HUDEP-2 (cell line): ENCODE results near the gene PDCD4.

ENCODE experiments used
- DNase-seq, 76 experiments: peaks; one replicate each; lab custom pipeline; 2025; ENCODE audit not compliant: unreplicated experiment in 76 of 76; lab: John Stamatoyannopoulos, UW

The PDCD4 gene

DNA sequence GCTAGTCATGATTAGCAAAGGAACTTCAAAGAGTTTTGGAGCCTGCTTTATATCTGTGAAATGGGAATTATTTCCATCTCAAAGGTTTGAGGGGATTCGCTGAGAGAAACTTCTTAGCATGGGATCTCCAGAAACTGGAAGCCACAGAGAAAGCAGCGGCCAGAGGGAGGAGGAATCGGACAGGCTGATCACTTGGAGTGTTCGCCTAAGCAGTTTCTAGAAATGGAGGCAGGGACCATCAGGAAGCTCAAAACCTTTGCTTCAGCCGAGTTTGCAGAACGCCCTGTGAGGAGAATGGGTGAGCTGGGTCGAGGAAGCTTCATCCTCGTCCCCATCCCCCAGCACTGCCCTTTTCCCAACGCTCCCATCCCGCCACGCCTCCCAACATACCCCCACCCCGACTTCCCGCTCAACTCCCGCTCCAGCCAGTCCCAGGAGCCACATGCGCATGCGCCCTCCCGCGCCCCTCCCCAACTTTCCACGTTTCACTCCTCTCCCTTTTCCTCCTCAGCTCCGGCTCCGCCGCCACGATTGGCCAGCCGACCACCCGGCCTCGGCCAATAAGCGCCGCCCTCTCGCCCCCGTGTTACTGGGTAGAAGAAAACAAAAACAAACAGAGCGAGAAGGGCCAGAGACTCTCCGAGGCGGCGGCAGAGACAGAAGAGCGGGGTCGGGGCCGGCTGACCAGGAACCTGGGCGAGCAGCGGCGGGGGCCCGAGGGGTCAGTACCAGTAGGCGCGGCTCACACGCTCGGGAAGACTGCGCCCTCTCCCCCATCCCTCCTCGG, at the start of gene PDCD4:
Gene PDCD4, plus strand, starts transcription at position 631 of the 787 bp plus-strand sequence. CDS start 4,100 bp downstream, outside the sequence.
- DNase-seq, result peak in 75 of 76 experiments; percentile 14 to 98 (median 95)

DNA sequence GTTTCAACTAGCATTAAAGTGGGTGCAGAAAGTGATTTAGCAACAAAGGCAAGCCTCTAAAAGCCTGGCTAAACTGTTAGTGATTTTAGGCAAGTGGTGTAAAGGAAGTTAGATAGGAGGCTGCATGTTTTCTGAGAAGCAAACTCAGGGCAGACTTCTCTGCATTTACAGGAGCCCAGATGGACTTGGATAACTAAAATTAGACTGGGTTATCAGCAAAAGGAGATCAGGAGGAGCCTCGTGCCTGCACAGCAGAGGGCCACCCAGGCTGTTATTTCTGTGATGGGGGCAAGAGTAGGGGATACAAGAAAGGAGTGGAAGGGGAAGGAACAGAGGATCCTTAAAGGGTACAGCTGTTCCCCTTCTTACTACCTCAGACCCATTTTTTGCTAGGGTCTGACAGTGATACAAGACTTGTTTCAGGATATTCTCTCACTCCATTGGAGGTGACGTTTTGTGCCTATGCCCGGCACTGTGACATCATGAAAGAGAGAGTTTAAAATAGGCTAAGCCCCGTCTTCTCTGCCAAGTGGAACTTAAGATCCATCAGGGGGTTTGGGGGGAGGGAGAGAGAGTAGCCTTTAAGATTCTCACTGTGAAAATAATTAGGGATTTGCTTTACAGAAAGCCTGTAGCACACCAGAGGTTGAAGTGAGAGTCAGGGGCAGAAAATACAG, 49.6 kb upstream of the PDCD4 start:
- peak in 18 of 76 experiments; percentile 6 to 44 (median 21) for DNase-seq

DNA sequence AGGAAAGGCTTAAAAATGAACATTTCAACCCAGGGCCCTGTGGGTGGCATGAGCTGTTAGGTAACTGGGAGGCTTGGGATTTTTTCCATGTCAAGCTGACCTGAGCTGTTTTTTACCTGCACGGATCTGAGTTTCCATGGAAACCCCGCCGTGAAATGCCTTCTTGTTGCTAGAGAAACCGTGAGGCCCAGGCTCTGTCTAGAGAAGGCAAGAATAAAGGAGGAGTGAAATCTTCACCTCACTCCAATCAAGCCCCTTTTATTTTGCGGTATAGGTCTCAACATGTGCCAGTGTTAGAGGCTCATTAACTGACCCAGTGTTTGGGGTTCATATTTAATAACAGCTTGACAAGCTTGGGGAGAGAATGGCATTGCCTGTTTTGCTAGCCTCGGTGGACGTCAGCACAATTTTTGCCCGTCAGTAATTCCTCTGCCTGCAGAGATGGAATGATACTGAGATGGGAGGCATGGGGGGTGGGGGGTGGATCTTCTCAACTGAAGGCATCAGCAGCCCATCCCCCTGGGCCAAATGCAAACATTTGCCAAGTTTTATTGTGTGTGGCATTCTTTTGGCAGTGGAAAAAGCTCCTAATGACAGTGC, 48.9 kb upstream of the PDCD4 start:
- no peak for DNase-seq

DNA sequence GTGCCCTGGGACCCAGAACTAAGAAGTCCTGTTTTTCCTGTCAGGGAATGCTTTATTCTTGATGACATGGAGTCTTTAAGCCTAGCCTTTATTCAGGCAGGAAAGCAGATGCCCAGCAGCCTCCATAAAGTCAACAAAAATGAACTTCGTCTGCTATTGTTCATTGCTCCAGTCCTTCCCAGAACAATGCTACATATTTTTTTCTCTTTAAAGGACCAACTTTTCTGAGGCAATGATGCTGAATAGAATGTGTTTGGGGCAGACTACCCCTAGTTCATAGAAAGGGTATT, 47.6 kb upstream of the PDCD4 start:
- no peak for DNase-seq

DNA sequence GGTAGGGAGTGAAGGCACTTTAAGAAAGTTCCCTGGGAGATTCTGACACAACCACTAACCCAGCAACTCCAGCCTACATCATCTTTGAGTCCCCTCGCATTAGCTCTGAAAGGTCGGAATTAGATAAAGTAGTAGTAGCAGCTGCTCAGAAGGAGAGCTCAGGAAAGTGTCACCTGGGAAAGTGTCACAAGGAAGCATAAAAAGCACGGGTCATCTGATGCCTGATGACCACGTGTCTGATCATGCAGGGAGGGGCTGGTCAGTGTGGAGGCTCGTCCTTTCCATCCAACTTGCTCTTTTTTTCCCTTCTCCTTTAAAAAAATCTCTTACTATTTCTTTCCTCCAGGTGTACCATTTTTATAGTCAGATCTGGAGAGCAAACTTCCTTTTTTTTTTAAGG, 47.1 kb upstream of the PDCD4 start:
- no peak for DNase-seq

DNA sequence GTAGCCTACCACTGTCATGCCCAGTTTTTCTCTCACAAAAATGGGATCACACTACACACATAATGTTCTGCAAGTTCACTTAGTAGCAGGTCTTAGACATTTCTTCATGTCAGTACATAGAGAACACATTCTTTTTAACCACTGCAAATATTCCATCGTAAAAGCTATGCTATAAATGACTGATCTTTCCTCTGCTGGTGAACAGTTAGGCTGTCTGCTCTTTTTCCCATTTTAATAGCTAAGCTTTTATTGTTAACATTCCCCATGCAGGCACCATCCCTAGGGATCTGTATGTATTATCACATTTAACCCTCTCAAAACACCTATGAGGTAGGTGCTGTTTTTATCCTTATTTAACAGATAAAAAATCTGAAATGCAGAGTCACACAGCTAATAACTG, 46.2 kb upstream of the PDCD4 start:
- DNase-seq, result no peak

DNA sequence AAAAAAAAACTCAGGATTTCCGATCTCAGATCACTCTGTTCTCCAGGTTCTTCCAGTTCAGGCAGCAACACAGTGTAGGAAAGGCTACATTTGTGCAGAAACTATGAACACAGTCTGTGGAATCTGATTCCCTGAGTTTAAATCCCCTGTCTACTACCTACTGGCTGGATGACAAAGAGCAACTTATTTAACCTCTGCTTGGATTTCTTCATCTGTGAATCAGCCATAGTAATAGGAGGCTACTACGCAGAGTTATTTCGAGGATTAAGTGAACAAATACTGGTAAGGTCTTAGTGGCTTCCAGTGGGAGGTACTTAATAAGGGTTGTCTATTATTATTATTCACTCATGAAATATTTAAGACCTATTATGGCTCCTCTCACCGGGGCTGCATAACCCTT, 44.3 kb upstream of the PDCD4 start:
- DNase-seq, result no peak

DNA sequence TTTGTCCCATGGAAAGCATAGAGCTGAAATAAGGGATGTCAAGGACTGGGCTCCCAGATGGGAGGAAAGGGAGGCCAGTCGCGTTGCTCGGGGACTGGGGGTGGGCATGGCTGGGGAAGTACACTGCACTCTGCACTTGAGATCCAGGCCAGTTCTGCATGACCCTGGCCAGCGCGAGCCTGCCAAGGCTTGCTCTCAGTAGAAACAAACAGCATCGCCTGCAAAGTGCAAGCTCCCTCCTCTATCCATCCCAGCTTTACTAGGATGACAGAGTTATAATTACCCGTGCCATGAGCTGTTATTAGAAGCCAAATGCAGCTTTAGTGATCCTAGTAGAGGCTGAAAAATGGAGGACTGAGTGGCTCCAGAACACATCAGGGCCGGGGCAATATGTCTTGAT, 43.9 kb upstream of the PDCD4 start:
- no peak for DNase-seq

DNA sequence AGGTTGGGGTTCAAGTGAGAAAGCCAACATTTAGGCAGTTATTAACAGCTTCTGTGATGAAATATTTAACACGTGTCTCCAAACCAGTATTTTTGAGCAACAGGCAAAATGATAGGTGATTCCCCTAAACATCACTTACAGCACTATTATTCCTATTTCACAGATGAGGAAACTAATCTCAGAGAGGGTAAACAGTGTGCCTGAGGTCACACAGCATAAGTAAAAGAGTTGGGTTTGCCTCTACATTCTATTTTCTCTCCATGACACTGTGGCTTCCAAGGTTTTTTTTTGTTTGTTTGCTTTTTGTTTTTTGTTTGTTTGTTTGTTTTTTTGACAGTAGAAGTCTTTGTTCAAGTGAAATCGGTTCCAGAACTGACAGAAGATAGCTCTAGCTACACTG, 43.2 kb upstream of the PDCD4 start:
- no peak for DNase-seq

DNA sequence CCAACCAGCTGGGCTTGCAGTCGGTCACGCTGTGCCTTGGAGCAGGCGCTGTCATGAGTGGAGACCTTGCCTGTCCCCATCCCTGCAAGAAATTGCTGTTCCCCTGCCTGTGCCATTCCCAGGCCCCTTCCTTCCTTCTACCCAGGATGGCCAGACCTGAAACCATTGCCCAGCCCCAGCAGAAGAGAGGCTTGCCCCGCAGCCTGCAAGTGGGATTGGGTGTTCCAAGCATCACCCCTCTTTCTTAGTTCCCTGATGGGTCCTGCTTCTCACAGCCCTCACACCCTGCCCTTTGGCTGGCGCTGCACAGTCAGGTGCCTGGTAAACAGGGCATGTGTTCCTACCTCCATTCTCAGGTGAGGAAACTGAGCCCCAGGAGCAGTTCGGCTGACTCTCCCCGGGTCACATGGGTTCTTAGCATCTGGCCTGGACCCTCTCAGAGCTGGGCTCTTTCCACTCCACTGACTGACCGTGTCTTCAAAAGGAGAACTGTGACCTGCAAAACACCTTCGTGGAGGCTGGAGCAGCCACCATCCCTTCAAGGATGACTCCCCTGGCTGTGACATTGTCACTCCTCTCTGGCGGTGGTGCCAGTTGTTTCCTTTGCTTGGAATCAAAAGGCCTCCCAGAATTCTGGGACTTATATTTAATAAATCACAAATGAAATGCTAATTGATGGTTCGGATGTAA, 41.9 kb upstream of the PDCD4 start:
- no peak for DNase-seq

DNA sequence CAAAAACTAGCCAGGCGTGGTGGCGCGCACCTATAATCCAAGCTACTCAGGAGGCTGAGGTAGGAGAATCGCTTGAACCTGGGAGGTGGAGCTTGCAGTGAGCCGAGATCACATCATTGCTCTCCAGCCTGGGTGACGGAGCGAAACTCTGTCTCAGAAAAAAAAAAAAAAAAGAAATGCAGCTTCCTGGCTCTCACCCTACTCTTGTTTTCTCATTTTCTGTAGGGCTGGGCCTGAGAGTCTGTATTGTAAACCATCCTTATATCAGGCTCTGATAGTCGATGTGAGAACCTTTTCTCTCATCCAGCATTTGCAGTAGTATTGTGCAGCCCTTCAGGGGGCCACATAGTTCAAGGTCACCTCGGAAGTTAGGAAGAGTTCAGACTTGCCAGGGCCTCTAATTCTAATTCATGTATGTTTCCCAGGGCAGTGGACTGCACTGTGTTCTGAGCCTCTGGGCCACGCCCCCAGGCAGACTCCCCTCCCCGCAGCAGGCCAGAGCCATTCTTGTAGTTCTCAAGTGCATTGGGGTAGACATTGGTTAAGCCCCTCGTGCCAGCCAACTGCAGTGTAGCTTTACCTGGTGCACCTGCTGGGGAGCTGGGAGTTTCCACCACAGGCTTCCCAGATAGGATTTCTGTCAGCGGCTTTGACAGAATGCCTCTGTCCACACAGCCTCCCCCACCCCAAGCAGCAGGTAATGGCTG, 38.3 kb upstream of the PDCD4 start:
- no peak for DNase-seq

DNA sequence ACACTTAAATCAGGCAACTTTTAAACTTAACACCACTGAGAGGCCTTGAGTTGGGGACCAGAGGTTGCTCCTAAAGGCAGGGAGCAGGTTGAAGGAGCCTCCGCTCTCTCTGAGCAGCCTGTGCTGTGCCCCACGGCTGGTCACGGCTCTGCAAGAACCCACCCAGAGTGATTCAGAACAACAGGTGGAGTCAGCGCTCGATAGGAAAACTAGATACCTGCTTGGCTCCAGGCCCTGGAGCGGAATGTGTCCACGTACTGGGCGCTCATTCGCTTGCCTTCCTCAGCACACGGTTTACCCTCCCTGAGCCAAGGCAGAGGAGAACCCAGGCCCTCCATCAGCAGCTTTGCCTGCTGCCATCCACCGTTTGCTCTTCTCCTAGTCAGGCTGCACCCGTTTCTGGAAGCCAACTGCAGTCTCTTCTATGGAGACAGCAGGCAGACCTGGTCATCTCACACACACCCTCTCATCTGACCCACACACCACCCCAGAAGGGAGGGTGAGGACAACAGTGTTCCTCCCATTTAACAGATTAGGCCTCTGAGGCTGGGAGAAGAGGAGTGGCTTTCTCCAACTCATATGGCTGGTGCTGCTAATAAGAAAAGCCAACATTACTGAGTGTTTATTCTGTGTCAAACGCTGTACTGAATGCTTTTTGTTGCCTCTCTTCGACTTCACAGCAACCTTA, 37.6 kb upstream of the PDCD4 start:
- peak in 11 of 76 experiments; percentile 11 to 53 (median 27) for DNase-seq

DNA sequence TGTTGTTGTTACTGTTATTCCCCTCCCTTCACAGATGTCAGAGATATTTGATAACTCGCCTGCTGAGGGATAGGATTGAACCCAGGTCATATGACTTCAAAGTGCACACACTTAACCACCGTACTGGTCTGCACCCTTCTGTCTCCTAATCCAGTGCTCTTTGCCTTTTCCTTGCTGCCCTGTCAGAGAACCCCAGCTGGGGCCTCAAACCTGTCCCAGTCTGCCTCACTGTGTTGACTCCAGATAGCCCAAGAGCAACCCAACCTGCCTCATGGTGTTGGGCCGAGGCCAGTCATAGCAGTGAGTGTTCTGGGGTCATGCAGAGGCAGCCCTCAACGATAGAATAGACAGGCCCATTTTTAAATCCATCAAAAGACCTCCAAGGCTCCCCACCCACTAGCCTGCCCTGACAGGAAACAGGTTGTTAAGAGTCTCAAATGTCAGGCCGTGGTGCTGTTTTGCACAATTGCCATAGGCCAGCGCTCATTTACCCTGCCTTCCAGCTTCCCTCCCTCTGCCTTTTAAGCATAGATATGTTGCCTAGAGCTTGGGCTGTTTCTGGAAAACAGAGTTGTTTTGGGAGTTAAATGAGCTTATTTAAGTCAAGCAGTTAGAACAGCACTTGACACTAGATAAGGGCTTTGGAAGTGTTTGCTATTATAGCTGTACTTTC, 37.0 kb upstream of the PDCD4 start:
- DNase-seq, result peak in 13 of 76 experiments; percentile 5 to 53 (median 26)

DNA sequence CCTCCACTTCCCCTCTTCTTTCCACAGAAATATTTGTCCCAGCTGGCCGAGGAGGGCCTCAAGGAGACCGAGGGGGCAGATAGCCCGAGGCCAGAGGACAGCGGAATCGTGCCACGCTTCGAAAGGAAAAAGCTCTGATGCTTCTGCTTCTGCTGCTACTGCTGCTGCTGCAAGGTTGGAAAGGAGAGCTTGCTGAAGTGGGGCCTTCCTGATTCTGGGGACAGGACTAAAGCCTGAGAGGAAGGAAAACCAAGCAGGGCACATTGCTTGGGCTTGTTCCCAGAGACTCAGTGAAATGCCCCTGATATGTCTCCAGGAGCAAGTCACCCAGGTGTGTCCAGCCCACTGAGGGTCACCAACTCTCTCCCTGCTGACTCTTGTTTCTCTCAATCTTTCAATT, 35.9 kb upstream of the PDCD4 start:
- no peak for DNase-seq

DNA sequence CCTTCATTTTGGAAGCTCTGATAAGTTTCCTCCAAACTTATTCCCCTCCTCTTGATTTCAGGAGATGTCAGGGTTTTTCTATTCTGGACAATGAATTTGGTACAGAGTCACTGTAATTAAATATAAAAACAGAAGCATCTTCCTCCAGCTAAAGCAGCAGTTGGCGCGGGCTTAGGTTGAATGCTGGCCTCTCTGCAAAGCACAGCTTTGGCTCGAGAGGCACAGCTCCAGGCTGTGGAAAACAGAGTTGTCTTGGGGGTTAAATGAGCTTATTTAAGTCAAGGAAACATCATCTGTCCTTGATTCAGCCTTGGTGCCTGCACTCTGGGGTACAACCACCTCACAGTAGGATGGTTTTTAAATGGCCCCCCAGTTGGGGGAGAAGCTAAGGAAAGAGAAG, 35.0 kb upstream of the PDCD4 start:
- DNase-seq, result no peak

DNA sequence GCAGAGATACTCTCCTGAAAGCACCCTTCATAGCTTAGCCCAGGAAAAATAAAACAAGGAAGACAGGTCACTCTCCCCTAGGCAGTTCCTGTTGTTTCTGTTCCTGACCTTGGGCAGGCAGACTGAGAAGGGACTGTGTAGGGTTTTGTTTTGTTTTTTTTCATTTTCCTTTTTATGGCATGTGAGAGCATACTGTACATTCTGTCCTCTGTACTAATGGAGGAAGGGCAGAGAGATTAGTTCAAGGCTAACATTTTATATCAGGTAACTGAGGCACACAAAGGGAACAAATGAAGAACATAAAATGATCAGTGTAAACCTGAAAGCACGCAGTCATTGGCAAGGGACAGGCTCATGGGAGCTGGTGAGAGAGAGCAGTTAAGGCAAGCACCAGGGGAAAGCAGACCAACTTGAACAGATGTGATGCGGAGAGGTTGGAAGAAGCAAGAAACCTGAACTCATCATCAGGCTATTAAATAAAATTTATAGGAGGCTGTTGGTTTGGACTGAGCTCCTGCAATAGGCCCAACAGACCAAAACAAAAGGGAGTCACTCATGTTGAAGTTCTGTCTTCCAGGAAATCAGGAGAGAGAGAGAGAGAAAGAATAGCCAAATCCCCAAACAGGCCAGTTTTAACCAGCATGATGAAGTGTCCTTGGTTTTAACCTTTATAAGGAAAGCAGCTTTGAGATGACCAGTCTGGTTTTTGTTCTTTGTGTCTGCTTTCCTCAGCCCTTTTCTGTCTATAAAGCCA, 34.1 kb upstream of the PDCD4 start:
- no peak for DNase-seq

DNA sequence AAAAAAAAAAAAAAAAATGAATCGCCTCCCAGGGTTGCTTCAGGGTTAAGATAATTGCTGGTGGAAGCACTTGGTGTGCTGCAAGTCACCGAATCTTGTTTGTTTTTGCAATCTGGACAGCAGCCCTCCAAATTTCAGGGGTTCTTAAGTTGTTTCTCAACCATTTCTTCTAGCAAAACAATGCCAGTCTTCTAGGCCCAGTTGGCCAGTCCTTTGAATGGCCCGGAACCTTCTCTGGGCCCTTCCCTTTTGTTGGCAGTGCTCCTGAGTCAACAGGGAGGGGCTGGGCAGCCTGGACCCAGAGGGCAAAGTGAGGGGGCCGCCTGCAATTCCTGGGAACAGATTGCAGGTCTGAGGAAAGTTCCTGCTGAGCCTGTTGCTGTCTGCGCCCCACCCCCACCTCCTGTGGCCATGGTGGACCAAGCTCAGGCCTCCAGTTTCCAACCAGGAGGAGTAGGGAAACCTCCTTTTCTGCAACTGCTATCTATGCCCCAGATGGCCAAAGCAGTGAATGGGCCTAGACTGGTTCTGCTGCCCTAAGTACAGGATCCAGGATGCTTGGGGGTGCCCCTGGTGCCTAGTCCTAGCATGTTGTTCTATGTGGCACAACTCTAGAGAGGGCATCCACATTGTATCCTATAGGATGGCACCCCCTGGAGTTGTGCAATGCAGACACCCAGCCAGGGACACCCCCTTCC, 31.4 kb upstream of the PDCD4 start:
- DNase-seq, result no peak

DNA sequence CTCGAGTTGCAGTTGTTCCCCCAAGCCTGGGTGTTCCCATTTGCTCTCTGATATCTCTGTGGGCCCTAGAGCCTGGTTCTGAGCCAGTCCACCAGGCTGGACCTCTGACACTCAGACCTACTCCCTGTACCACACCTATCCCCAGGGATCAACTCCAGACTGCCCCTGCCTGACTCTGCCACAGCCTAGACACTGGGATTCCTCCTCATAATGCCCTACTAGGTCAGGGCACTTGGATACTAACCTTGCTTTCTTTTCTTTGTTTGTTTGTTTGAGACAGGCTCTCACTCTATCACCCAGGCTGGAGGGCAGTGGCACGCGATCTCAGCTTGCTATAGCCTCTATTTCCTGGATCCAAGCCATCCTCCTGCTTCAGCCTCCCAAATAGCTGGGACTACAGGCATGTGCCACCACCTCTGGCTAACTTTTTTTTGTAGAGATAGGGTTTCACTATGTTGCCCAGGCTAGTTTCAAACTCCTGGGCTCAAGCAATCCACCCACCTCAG, 30.8 kb upstream of the PDCD4 start:
- DNase-seq, result no peak
